ENCODE results near the gene NANS. TPM values are rescaled to one million over a fixed set of nuclear protein-coding genes. Genes with fewer than 3 reads are reported as not detected.

The NANS gene
- total and polyA plus RNA-seq, 10 of the 15 experiments (the other 5 are each of a cell fraction or from before 2014, with no cell fraction given): 21.0 to 126 (median 52.3) TPM

- TF ChIP-seq, protein P1, sequence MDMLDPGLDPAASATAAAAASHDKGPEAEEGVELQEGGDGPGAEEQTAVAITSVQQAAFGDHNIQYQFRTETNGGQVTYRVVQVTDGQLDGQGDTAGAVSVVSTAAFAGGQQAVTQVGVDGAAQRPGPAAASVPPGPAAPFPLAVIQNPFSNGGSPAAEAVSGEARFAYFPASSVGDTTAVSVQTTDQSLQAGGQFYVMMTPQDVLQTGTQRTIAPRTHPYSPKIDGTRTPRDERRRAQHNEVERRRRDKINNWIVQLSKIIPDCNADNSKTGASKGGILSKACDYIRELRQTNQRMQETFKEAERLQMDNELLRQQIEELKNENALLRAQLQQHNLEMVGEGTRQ (IDR thresholded peaks at IDR 0.05; ENCODE audit: borderline replicate concordance, low read depth, low read length): no peak
These were observed 9.7 kb downstream of the NANS start (continued) for GRCh38 chr9:98066235-98066634.

GRCh38 chr9:98067184-98067583, 10.7 kb downstream of the NANS start:
- Histone ChIP-seq H3K79me2 (ENCODE audit: control insufficient read depth, insufficient read depth, low read length) (peaks cover 4% of the 10 kb centered on the region), H3K27ac (ENCODE audit: control insufficient read depth, insufficient read depth) (no peak overlapping the region), H3K4me3 (no peak overlapping the region), H3K27me3 (replicated peaks in 1 of 2; ENCODE audit: control insufficient read depth in 2 of 2, insufficient read depth in 2 of 2, low read length in 1 of 2) (no peaks in the 10 kb centered on the region), H3K9me3 (replicated peaks; ENCODE audit: control insufficient read depth, insufficient read depth, low read length) (no peaks in the 10 kb centered on the region), H4K20me1 (ENCODE audit: control insufficient read depth, insufficient read depth) (no peaks in the 10 kb centered on the region), H3K4me2 (ENCODE audit: control insufficient read depth, insufficient read depth) (no peak overlapping the region), H2AFZ (ENCODE audit: control insufficient read depth, low read depth, low read length) (no peak overlapping the region), H3K9ac (ENCODE audit: control insufficient read depth, insufficient read depth, low read length) (no peak overlapping the region), H3K4me1 (ENCODE audit: control insufficient read depth, insufficient read depth, low read length) (0 out of 2 replicates have a peak, but pooled peaks cover 3% of the 10 kb centered on the region), H3K36me3 (ENCODE audit: control insufficient read depth in 2 of 2, insufficient read depth in 2 of 2, low read length in 1 of 2) (peaks cover under 1 to 19% of the 10 kb centered on the region in 2 experiments)
- CTCF ChIA-PET: interaction anchor here (1.1 kb wide), 1 partner anchor 10 kb away, joined by 3 read pairs; no protein-coding TSS in a partner anchor
- in situ Hi-C loops (cut with MboI): loop anchor here (25.0 kb wide), 1 partner anchor 720 kb away; the partner anchor contains the start of gene ANKS6
- BruUV-seq (replicated peaks): no TSS peak
- RAD21 ChIA-PET (ENCODE audit: unreplicated experiment): no interaction called here
- POLR2A ChIA-PET: no interaction called here
- 100% methylated on average over 2 of the region's 2 CpGs for WGBS (ENCODE audit: insufficient coverage, insufficient replicate concordance, low lambda C conversion rate, missing lambda C conversion rate)
- SMC1A ChIA-PET (ENCODE audit: uncharacterized antibody, unreplicated experiment): interaction anchor here (1.2 to 2.2 kb wide), 3 partner anchors 9 to 43 kb away, joined by 3 to 14 read pairs (median 5); no protein-coding TSS in a partner anchor
- FAIRE-seq (no peak), ATAC-seq (no peak), DNase-seq (ENCODE audit: low read depth, low spot score) (no peak)
- intact Hi-C loops (cut with micrococcal nuclease; ENCODE audit: unreplicated experiment): no loop called here
- TF ChIP-seq PAX8 (IDR thresholded peaks at IDR 0.05): no peak
- 0 out of 2 replicates have a peak, but pooled peaks have one; percentile 16 for TF ChIP-seq YY1 (IDR thresholded peaks at IDR 0.05; ENCODE audit: low read depth, low read length)
- no peak for TF ChIP-seq SUZ12 (IDR thresholded peaks at IDR 0.05; ENCODE audit: unreplicated experiment)
- TF ChIP-seq E2F8 (IDR thresholded peaks at IDR 0.05; ENCODE audit: low read depth, partially characterized antibody): no peak
- TF ChIP-seq RFX5 (IDR thresholded peaks at IDR 0.05; ENCODE audit: low read depth, low read length): no peak
- no peak for TF ChIP-seq ZZZ3 (IDR thresholded peaks at IDR 0.05; ENCODE audit: control insufficient read depth, insufficient read length, low read depth)
- TF ChIP-seq BMI1 (IDR thresholded peaks at IDR 0.05; ENCODE audit: borderline replicate concordance): no peak
- no peak for TF ChIP-seq HDGF (IDR thresholded peaks at IDR 0.05)
- no peak for TF ChIP-seq EGR1 (IDR thresholded peaks at IDR 0.05; ENCODE audit: borderline replicate concordance in 1 of 2, low read depth in 2 of 2, low read length in 2 of 2)
- TF ChIP-seq, protein P2, sequence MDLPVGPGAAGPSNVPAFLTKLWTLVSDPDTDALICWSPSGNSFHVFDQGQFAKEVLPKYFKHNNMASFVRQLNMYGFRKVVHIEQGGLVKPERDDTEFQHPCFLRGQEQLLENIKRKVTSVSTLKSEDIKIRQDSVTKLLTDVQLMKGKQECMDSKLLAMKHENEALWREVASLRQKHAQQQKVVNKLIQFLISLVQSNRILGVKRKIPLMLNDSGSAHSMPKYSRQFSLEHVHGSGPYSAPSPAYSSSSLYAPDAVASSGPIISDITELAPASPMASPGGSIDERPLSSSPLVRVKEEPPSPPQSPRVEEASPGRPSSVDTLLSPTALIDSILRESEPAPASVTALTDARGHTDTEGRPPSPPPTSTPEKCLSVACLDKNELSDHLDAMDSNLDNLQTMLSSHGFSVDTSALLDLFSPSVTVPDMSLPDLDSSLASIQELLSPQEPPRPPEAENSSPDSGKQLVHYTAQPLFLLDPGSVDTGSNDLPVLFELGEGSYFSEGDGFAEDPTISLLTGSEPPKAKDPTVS (IDR thresholded peaks at IDR 0.05; ENCODE audit: low read depth, low read length): no peak
- TF ChIP-seq ZBTB33 (IDR thresholded peaks at IDR 0.05): peak; percentile 60; the same call in 1 of the 2 replicates

Data from GM12878 (cell line).